ENCODE results near the gene EAF2.

DNA sequence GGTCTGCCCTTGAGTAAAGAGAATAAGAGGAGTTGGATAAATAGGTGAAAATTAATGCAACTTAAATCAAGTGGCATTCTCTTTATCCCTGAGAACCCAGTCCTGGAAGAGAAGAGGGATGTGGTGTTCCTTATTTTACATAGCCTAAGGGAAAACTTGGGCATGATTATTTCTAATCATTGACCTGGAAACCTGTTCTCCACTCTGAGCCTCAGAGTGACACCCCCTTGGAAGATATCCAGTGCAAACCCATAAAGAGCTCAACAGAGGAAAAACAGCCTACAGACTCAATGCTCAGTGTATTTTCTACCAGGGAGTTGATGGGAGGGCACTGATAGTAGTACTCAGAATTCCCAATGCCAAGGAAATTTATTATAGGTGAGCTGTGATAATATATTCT, 81.2 kb downstream of the EAF2 start:
- TF ChIP-seq EZH2 (IDR thresholded peaks at IDR 0.05; ENCODE audit: borderline replicate concordance, low read length): no peak
- TF ChIP-seq, protein P1, sequence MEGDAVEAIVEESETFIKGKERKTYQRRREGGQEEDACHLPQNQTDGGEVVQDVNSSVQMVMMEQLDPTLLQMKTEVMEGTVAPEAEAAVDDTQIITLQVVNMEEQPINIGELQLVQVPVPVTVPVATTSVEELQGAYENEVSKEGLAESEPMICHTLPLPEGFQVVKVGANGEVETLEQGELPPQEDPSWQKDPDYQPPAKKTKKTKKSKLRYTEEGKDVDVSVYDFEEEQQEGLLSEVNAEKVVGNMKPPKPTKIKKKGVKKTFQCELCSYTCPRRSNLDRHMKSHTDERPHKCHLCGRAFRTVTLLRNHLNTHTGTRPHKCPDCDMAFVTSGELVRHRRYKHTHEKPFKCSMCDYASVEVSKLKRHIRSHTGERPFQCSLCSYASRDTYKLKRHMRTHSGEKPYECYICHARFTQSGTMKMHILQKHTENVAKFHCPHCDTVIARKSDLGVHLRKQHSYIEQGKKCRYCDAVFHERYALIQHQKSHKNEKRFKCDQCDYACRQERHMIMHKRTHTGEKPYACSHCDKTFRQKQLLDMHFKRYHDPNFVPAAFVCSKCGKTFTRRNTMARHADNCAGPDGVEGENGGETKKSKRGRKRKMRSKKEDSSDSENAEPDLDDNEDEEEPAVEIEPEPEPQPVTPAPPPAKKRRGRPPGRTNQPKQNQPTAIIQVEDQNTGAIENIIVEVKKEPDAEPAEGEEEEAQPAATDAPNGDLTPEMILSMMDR (IDR thresholded peaks at IDR 0.05; ENCODE audit: low read length): no peak

Measured in OCI-LY1 (cell line).